GM18498 (cell line): ENCODE results near the gene PDSS1.

Experiments
- ATAC-seq: cut with Tn5 transposase; IDR thresholded peaks from one replicate; pipeline ENCODE4 v1.9.1; 2021; ENCODE audit warnings: mild to moderate bottlenecking, moderate library complexity; ENCODE audit not compliant: unreplicated experiment

The PDSS1 gene

GRCh38 chr10:26697922-26698608 lies 564 bp downstream of the PDSS1 start:
- no peak for ATAC-seq

- no peak for ATAC-seq
Measured at GRCh38 chr10:26698909-26699308, 1.4 kb downstream of the PDSS1 start.

- ATAC-seq, result no peak
Measured at GRCh38 chr10:26699631-26700030, 2.1 kb downstream of the PDSS1 start.

GRCh38 chr10:26700884-26701630 lies 3.6 kb downstream of the PDSS1 start:
- no peak for ATAC-seq

- ATAC-seq, result no peak
Measured at GRCh38 chr10:26703096-26703495, 5.6 kb downstream of the PDSS1 start.

- ATAC-seq, result no peak
Measured at GRCh38 chr10:26703974-26704373, 6.5 kb downstream of the PDSS1 start.

GRCh38 chr10:26706206-26706605 lies 8.7 kb downstream of the PDSS1 start:
- no peak for ATAC-seq

- ATAC-seq, result no peak
Measured at GRCh38 chr10:26706936-26707335, 9.4 kb downstream of the PDSS1 start.

- ATAC-seq, result no peak
Measured at GRCh38 chr10:26711324-26711723, 13.8 kb downstream of the PDSS1 start.

- ATAC-seq, result no peak
Measured at GRCh38 chr10:26714415-26715136, 17.1 kb downstream of the PDSS1 start.

GRCh38 chr10:26715137-26715487 lies 17.6 kb downstream of the PDSS1 start:
- ATAC-seq, result no peak

- no peak for ATAC-seq
Measured at GRCh38 chr10:26717476-26717875, 20.0 kb downstream of the PDSS1 start.

GRCh38 chr10:26721561-26721960 lies 24.1 kb downstream of the PDSS1 start:
- ATAC-seq, result no peak

- no peak for ATAC-seq
Measured at GRCh38 chr10:26723016-26723415, 25.5 kb downstream of the PDSS1 start.

GRCh38 chr10:26725837-26726727 lies 28.6 kb downstream of the PDSS1 start:
- no peak for ATAC-seq

GRCh38 chr10:26727005-26727404 lies 29.5 kb downstream of the PDSS1 start:
- ATAC-seq, result no peak

- ATAC-seq, result no peak
Measured at GRCh38 chr10:26728957-26729356, 31.5 kb downstream of the PDSS1 start.

GRCh38 chr10:26729395-26729794 lies 31.9 kb downstream of the PDSS1 start:
- no peak for ATAC-seq

- no peak for ATAC-seq
Measured at GRCh38 chr10:26730552-26730951, 33.1 kb downstream of the PDSS1 start.

- ATAC-seq, result no peak
Measured at GRCh38 chr10:26733750-26734568, 36.5 kb downstream of the PDSS1 start.
